Left ventricle myocardium inferior (tissue), 1 donor: ENCODE measurements around the gene BPIFB6. TPM values are rescaled to one million over a fixed set of nuclear protein-coding genes. Genes with fewer than 3 reads are reported as not detected.

Experiments used
- DNase-seq: peaks from one replicate; pipeline ENCODE4 v3.0.0-alpha.2; 2020
- H3K27ac ChIP-seq: fragments of 200-600 bp; replicated peaks from 2 replicates; pipeline ENCODE4 v1.8.0; 2021
- H3K27me3 ChIP-seq: fragments of 200-600 bp; 2 replicates; pipeline ENCODE4 v1.8.0; 2021; ENCODE audit warnings: low read depth
- H3K36me3 ChIP-seq: fragments of 200-600 bp; 2 replicates; pipeline ENCODE4 v1.8.0; 2021
- H3K4me1 ChIP-seq: fragments of 200-600 bp; 2 replicates; pipeline ENCODE4 v1.8.0; 2021
- H3K4me3 ChIP-seq: fragments of 200-600 bp; 2 replicates; pipeline ENCODE4 v1.8.0; 2021; ENCODE audit warnings: mild to moderate bottlenecking, moderate library complexity
- H3K9me3 ChIP-seq: fragments of 200-600 bp; replicated peaks from 2 replicates; pipeline ENCODE4 v1.8.0; 2021
- intact Hi-C: fragments of 100-400 bp; cut with micrococcal nuclease; formaldehyde crosslinking; loops from one replicate; pipeline ENCODE4 v1.11.0; 2022
- total RNA-seq: library from RNA; stranded (reverse); fragmentation: NEBNext Ultra II Directional; extraction: Animal tissue kit (Norgen Biotek cat#: 25700); gene quantifications from one replicate; pipeline ENCODE4 v1.2.1, GENCODE V29; 2021
- TF ChIP-seq, protein P1 (sequence below): fragments of 200-600 bp; IDR thresholded peaks from 2 replicates; pipeline ENCODE4 v1.8.0; 2021; ENCODE audit warnings: antibody characterized with exemption, mild to moderate bottlenecking, borderline replicate concordance
- donor health status: DM: no; HTN: yes; CAD: no; lungs with severe emphysema.

The BPIFB6 gene
- total RNA-seq, 1 donor from 2014 or later, result not detected

GRCh38 chr20:33070111-33071053 is 38.9 kb downstream of the BPIFB6 start:
- Histone ChIP-seq H3K4me3 (no peak overlapping the region), H3K9me3 (no peaks in the 10 kb centered on the region), H3K27me3 (peaks cover 38% of the 10 kb centered on the region), H3K4me1 (no peaks in the 10 kb centered on the region), H3K27ac (no peak overlapping the region), H3K36me3 (no peaks in the 10 kb centered on the region)
- intact Hi-C loops, result no loop called here
- TF ChIP-seq, protein P1, sequence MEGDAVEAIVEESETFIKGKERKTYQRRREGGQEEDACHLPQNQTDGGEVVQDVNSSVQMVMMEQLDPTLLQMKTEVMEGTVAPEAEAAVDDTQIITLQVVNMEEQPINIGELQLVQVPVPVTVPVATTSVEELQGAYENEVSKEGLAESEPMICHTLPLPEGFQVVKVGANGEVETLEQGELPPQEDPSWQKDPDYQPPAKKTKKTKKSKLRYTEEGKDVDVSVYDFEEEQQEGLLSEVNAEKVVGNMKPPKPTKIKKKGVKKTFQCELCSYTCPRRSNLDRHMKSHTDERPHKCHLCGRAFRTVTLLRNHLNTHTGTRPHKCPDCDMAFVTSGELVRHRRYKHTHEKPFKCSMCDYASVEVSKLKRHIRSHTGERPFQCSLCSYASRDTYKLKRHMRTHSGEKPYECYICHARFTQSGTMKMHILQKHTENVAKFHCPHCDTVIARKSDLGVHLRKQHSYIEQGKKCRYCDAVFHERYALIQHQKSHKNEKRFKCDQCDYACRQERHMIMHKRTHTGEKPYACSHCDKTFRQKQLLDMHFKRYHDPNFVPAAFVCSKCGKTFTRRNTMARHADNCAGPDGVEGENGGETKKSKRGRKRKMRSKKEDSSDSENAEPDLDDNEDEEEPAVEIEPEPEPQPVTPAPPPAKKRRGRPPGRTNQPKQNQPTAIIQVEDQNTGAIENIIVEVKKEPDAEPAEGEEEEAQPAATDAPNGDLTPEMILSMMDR, result no peak
- DNase-seq, result no peak

GRCh38 chr20:33071198-33071597 is 39.8 kb downstream of the BPIFB6 start:
- no peaks in the 10 kb centered on the region for H3K9me3 ChIP-seq
- intact Hi-C loops, result no loop called here
- TF ChIP-seq, protein P1, result no peak
- DNase-seq, result no peak
- no peak overlapping the region for H3K27ac ChIP-seq
- H3K4me3 ChIP-seq, result no peak overlapping the region
- H3K36me3 ChIP-seq, result no peaks in the 10 kb centered on the region
- H3K27me3 ChIP-seq, result peaks cover 46% of the 10 kb centered on the region
- no peaks in the 10 kb centered on the region for H3K4me1 ChIP-seq

- intact Hi-C loops, result no loop called here
- H3K27ac ChIP-seq, result no peak overlapping the region
- no peaks in the 10 kb centered on the region for H3K36me3 ChIP-seq
- TF ChIP-seq, protein P1, result no peak
- DNase-seq, result no peak
- H3K9me3 ChIP-seq, result no peaks in the 10 kb centered on the region
- H3K4me1 ChIP-seq, result no peaks in the 10 kb centered on the region
- no peak overlapping the region for H3K4me3 ChIP-seq
- peaks cover 57% of the 10 kb centered on the region for H3K27me3 ChIP-seq
Measured at GRCh38 chr20:33072362-33072761, 40.9 kb downstream of the BPIFB6 start.

DNA sequence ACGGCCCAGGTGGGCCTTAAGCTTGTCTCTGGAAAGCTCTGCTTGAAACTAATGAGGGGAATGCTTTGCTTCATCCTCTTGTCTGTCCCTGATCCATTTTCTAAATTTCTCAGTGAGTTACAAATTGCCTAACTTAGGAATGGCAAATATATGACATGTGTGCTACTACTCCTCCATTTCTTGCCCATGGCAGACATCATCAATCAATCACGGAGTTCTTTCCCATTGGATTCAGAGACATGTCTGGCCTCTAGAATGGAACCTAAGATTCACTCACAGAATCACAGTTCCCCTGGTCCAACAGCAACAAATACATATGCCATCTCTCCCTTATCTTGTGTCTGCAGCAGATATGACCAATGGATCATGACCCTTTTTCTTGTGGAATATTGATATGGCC is 41.4 kb downstream of the BPIFB6 start:
- H3K27ac ChIP-seq, result no peak overlapping the region
- no peak overlapping the region for H3K4me3 ChIP-seq
- TF ChIP-seq, protein P1, result no peak
- no peaks in the 10 kb centered on the region for H3K9me3 ChIP-seq
- DNase-seq, result no peak
- peaks cover 60% of the 10 kb centered on the region for H3K27me3 ChIP-seq
- no peaks in the 10 kb centered on the region for H3K4me1 ChIP-seq
- intact Hi-C loops, result no loop called here
- H3K36me3 ChIP-seq, result no peaks in the 10 kb centered on the region

GRCh38 chr20:33074675-33075074 is 43.2 kb downstream of the BPIFB6 start:
- intact Hi-C loops, result no loop called here
- Histone ChIP-seq H3K9me3 (no peaks in the 10 kb centered on the region), H3K4me3 (no peak overlapping the region), H3K4me1 (no peaks in the 10 kb centered on the region), H3K27me3 (peaks cover 58% of the 10 kb centered on the region), H3K27ac (no peak overlapping the region), H3K36me3 (no peaks in the 10 kb centered on the region)
- TF ChIP-seq, protein P1, result no peak
- no peak for DNase-seq
